Measurements from ENCODE around the gene BMPR1A. TPM values are rescaled to one million over a fixed set of nuclear protein-coding genes. Genes with fewer than 3 reads are reported as not detected.

Gene BMPR1A
- total RNA-seq: 42.4 and 52.5 TPM in 2 replicates

GRCh38 chr10:86756511-86757112, at the start of gene BMPR1A:
TSS of gene BMPR1A (plus strand) at chr10:86756619. CDS start at chr10:86876019, 119,400 bp downstream.

GRCh38 chr10:86957471-86958115, 201.2 kb downstream of the BMPR1A start, which contains the start of gene MMRN2:
TSS of gene MMRN2 (minus strand) at chr10:86957615. CDS start at chr10:86957541, 74 bp downstream.

GRCh38 chr10:86958116-86958900, 201.9 kb downstream of the BMPR1A start, which contains the start of gene SNCG:
TSS of gene SNCG (plus strand) at chr10:86958599. CDS start at chr10:86958698, 99 bp downstream.

GRCh38 chr10:86968271-86968993, 212.0 kb downstream of the BMPR1A start, which contains the start of gene ADIRF:
TSS of gene ADIRF (plus strand) at chr10:86968482. CDS start at chr10:86968545, 63 bp downstream.

Small RNA genes within 50 kb of the gene (small RNA-seq; reads per million reads assigned to genes)
- gene RNU1-19P: 1.0 reads per million, percentile 58 among the genes with 10 or more reads in this experiment

Other genes with a start within 250 kb of the BMPR1A start
- 38.5 and 47.9 TPM in 2 replicates for gene WAPL, start 234.8 kb upstream of the BMPR1A start, total RNA-seq
- not detected in 2 replicates for gene OPN4, start 102.1 kb upstream of the BMPR1A start, total RNA-seq
- gene LDB3, start 88.1 kb upstream of the BMPR1A start, total RNA-seq: 0.11 and 2.0 TPM in 2 replicates
- 1.3 and 5.5 TPM in 2 replicates for gene MMRN2, start 201.0 kb downstream of the BMPR1A start, total RNA-seq
- gene SNCG, start 202.0 kb downstream of the BMPR1A start, total RNA-seq: 1.3 and 1.6 TPM in 2 replicates
- 3.5 TPM in 1 of 2 replicates, not detected in the other for gene ADIRF, start 211.9 kb downstream of the BMPR1A start, total RNA-seq